Activated CD4-positive, alpha-beta T cell treated with anti-CD3 and anti-CD28 coated beads, Interleukin-2, amount 50 U/mL, for 48 hours (primary cell): ENCODE results near the gene ENO3.
A peak's percentile ranks its signal among the peaks of the same experiment; 100 is the strongest.
"Not testable (repeated sequence)": the region's sequence is repeated elsewhere in the genome, so short reads cannot be mapped to it uniquely, and the experiment has no call there.

Source experiments
- DNase-seq, 2 experiments: peaks; one replicate each; pipeline ENCODE4 v3.0.0-alpha.2; 2020

The ENO3 gene

GRCh38 chr17:4950746-4951204 lies at the start of gene ENO3:
TSS of gene ENO3 (plus strand) at chr17:4951119. CDS start at chr17:4951830, 711 bp downstream.
- no peak for DNase-seq

DNA sequence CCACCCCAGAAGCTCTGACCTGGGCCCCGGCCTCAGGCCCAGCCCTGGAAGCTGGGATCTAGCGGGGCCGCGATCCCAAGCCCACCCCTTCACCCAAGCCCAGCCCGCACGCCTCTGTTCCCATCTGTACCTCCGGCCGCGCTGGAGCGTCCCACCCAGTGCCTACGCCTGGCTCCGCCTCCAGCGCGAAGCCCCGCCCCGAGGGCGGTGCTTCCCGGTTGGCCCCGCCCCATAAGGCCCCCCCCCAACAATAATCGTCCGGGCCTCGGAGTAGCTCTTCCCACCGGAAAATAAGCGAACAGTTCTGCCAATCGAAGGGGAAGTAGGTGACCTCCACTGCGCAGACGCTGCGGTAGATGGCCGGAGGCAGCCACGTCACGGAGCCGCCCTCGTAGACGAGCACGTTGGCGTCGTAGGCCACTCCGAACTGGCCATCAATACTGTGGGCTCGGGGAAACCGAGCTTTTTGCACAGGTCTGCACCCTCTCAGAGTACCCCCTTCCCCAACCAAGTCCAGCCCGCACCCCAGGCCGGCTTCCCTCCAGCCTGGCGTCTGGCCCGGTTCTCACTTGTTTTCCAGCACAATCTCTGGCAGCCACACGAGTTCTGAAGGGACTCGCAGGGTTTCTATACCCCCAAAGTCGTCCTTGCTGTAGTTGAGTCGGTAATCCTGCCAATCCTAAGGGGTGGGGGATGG lies 49.1 kb upstream of the ENO3 start:
- DNase-seq: no peak

DNA sequence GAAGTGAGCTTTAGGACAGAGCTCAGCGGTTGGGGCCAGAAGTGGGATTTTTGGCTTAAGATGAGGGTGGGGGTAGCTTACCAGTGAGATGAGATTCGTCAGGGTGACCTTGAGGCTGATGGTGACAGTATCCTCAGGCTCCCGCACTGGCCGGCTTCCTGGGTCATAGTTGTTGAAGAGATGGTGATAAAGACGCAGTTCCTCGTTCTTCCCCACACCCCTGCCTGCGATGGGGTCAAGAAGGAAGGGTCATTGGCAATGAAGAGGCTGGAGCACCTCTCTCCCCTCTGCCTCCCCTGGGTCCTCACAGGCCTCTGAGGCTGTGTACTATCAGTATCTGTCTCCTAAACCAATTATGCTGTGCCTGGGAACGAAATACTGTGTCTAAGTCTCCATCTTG lies 48.4 kb upstream of the ENO3 start:
- DNase-seq: no peak

GRCh38 chr17:4903051-4903818 lies 47.7 kb upstream of the ENO3 start, which contains the start of gene CHRNE:
TSS of gene CHRNE (minus strand) at chr17:4903098. CDS start at chr17:4903063, 35 bp downstream.
- peak; percentile 81 to 86 for DNase-seq

GRCh38 chr17:4906642-4907041 lies 44.3 kb upstream of the ENO3 start:
- DNase-seq: not testable (repeated sequence)

DNA sequence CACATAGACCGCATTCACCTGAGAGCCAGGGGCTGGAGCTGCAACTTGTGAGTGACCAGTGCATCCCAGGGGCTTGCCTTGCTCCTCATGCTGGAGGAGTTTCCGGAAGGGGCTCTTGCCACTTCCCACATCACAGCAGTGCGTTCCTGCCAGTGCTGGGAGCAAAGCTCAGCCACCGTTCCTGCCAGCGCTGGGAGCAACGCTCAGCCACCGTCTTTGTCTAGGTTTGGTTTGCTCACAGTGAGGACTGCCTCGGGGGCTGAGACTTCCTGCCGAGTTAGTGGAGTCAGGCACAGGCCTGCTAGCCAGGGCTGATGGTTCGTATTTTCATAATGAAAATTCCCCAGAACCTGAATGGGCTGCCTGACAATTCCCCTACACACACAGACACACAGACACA lies 42.6 kb upstream of the ENO3 start:
- no peak for DNase-seq

DNA sequence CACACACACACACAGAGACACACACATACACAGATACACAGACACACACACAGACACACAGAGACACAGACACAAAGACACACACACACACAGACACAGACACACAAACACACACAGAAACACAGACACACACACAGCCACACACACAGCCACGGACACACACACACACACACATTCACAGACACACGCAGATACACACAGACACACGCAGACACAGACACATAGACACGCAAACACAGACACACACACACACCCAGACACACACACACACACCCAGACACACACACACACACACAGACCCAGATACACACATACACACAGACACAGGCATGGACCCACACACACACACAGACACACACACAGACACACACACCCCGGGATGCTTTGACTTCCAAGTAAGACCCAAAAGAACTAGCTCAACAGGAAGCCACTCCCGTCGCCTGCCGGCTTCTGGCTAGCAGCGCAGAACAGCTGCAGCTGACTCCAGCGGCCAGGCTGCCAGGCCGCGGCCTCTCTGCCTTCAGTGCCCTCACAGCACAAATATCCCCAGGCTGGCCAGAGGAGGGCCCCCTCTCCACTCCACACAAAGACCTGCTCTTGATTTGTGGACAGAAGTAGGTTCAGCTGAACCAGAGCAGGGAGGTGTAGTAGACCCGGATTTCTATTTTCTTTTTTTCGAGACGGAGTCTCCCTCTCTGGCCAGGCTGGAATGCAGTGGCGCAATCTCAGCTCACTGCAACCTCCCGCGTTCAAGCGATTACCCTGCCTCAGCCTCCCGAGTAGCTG lies 42.0 kb upstream of the ENO3 start:
- peak; percentile 77 to 81 for DNase-seq

DNA sequence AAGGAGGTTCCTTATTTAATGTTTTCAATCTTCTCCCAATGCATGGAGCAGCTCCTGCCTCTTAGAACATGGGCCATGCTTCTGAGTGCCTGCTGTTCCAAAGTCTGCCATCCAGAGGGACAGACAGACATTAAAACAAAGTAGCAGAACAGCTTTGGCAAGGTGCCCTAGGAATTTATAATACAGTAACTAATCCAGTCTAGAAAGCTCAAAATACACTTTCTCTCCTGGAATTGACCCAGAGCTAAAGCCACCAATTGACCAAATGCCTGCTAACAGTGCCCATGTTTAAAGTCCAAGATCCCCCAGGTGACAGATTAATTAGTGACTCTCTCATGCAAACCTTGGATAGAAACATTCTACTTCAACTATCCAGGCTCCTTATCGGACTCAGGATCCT lies 36.9 kb upstream of the ENO3 start:
- no peak for DNase-seq

DNA sequence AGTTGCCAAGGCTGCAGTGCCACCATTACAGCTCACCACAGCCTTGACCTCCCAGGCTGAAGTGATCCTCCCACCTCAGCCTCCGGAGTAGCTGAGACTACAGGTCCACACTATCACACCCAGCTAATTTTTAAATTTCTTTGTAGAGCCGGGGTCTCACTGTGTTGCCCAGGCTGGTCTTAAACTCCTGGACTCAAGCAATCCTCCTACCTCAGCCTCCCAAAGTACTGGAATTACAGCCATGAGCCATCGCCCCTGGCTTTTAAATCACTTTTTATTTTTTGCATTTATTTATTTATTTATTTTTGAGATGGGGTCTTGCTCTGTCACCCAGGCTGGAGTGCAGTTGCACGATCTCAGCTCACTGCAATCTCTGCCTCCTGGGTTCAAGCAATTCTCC lies 36.4 kb upstream of the ENO3 start:
- not testable (repeated sequence) for DNase-seq

- DNase-seq: no peak
Observed at GRCh38 chr17:4919511-4920047, 31.3 kb upstream of the ENO3 start.

GRCh38 chr17:4920351-4921048 lies 30.4 kb upstream of the ENO3 start:
- DNase-seq: no peak

- DNase-seq: no peak
Observed at GRCh38 chr17:4921320-4921719, 29.6 kb upstream of the ENO3 start.

GRCh38 chr17:4926577-4927335 lies 24.2 kb upstream of the ENO3 start:
- DNase-seq: peak in 1 of 2 experiments; percentile 22

DNA sequence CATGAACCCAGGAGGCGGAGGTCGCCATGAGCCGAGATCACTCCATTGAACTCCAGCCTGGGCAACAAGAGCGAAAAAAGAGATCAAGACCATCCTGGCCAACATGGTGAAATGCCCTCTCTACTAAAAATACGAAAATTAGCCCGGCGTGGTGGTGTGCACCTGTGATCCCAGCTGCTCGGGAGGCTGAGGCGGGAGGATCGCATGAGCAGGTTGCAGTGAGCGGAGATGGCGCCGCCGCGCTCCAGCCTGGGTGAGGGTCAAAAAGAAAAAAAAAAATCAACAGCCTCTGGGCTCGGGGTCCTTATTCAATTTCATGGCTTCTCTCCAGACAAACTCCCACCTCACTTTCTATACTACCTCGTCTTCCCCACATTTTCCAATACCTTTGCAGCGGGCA lies 22.0 kb upstream of the ENO3 start:
- DNase-seq: no peak

DNA sequence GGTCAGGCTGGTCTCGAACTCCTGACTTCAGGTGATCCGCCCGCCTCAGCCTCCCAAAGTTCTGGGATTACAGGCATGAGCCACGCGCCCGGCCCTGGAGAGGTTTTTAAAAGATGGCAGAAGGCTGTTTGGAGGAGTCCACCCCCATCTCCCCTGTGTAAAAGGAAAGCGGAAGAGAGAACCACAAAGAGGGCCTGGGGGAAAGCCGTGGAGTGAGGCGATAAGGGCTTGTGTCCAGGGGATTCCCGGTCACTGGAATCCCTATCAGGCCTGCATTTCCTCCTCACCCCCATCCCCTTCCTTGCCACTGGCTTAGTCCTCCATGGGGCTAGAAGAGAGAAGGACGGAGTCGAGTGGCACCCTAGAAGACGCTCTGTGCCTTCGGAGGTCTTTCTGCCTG lies 19.0 kb upstream of the ENO3 start, which contains the start of gene GP1BA:
Gene GP1BA, plus strand, starts transcription at position 315 of the 400 bp plus-strand sequence. CDS start 328 bp downstream, outside the sequence.
- DNase-seq: no peak

GRCh38 chr17:4932756-4933155 lies 18.2 kb upstream of the ENO3 start:
- no peak for DNase-seq

GRCh38 chr17:4933646-4934045 lies 17.3 kb upstream of the ENO3 start:
- no peak for DNase-seq

DNA sequence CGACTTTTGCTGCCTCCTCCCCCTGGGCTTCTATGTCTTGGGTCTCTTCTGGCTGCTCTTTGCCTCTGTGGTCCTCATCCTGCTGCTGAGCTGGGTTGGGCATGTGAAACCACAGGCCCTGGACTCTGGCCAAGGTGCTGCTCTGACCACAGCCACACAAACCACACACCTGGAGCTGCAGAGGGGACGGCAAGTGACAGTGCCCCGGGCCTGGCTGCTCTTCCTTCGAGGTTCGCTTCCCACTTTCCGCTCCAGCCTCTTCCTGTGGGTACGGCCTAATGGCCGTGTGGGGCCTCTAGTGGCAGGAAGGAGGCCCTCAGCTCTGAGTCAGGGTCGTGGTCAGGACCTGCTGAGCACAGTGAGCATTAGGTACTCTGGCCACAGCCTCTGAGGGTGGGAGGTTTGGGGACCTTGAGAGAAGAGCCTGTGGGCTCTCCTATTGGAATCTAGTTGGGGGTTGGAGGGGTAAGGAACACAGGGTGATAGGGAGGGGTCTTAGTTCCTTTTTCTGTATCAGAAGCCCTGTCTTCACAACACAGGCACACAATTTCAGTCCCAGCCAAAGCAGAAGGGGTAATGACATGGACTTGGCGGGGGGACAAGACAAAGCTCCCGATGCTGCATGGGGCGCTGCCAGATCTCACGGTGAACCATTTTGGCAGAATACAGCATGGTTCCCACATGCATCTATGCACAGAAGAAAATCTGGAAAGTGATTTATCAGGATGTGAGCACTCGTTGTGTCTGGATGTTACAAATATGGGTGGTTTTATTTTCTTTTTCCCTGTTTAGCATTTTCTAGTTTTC lies 16.5 kb upstream of the ENO3 start:
- peak in 1 of 2 experiments; percentile 29 for DNase-seq

GRCh38 chr17:4935650-4936049 lies 15.3 kb upstream of the ENO3 start:
- DNase-seq: no peak

- DNase-seq: no peak
Observed at GRCh38 chr17:4936436-4936835, 14.5 kb upstream of the ENO3 start.

- no peak for DNase-seq
Observed at GRCh38 chr17:4937553-4937952, 13.4 kb upstream of the ENO3 start.
